Esophagus squamous epithelium (tissue), 4 donors: Measurements from ENCODE around the gene AFF3.

Source experiments
- POLR2A ChIP-seq, 4 donors: fragments of 450-650 bp; IDR thresholded peaks; one replicate each; pipeline ENCODE4 v1.6.1; 2017; ENCODE audit warnings: antibody characterized with exemption in 4 of 4, mild to moderate bottlenecking in 4 of 4, moderate library complexity in 3 of 4
- TF ChIP-seq, protein P1 (sequence below), 6 experiments: fragments of 450-650 bp in 4 of 6; fragments of 200-600 bp in 2 of 6; sonication (generic) in 2 of 6; IDR thresholded peaks; one replicate each; pipeline ENCODE4 v1.5.1; 2016 to 2019; ENCODE audit warnings: antibody characterized with exemption in 6 of 6, mild to moderate bottlenecking in 4 of 6, moderate library complexity in 4 of 6

DNA sequence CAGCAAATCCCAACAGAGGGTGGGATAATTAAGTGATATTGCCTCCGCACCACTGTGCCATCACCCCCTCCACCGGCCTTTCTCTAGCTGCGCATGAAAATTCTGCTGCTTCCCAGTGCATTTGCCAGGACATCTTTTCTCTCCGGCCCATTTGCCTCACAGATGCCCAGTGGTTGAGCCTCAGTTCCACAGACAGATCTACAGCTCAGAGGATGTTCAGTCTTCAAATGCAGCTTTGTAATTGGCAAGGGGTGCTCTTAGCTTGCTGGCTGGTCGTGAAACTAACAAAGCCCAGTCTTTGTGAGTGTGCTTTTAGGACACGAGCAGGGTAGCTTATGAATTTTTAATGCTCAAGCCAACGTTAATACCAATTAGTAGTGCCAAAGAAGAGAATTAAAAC, 399.2 kb downstream of the AFF3 start:
- TF ChIP-seq, protein P1, sequence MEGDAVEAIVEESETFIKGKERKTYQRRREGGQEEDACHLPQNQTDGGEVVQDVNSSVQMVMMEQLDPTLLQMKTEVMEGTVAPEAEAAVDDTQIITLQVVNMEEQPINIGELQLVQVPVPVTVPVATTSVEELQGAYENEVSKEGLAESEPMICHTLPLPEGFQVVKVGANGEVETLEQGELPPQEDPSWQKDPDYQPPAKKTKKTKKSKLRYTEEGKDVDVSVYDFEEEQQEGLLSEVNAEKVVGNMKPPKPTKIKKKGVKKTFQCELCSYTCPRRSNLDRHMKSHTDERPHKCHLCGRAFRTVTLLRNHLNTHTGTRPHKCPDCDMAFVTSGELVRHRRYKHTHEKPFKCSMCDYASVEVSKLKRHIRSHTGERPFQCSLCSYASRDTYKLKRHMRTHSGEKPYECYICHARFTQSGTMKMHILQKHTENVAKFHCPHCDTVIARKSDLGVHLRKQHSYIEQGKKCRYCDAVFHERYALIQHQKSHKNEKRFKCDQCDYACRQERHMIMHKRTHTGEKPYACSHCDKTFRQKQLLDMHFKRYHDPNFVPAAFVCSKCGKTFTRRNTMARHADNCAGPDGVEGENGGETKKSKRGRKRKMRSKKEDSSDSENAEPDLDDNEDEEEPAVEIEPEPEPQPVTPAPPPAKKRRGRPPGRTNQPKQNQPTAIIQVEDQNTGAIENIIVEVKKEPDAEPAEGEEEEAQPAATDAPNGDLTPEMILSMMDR (IDR thresholded peaks at IDR 0.05): no peak
- TF ChIP-seq POLR2A (IDR thresholded peaks at IDR 0.05): no peak
